HEK293 (cell line): ENCODE measurements around the gene MEOX2.

Experiments used
- CTCF ChIA-PET: fragments of 350-600 bp; formaldehyde crosslinking; extraction: SDS; loops from one replicate; lab custom pipeline; 2021; ENCODE audit warnings: antibody characterized with exemption; lab: Yijun Ruan, JAX
- POLR2A ChIA-PET: fragments of 300-600 bp; formaldehyde crosslinking; extraction: SDS; loops from one replicate; lab custom pipeline; 2020; ENCODE audit warnings: antibody characterized with exemption, inconsistent platforms; lab: Yijun Ruan, JAX
- H3K27ac ChIP-seq: fragments of 200-500 bp; sonication (Bioruptor generic); 2 replicates; pipeline ENCODE4 v1.5.1; 2014; ENCODE audit warnings: low read depth, low read length, control low read depth, inconsistent platforms; ENCODE audit errors: extremely low read depth
- H3K36me3 ChIP-seq, 2 experiments: fragments of 200-500 bp in 1 of 2; sonication (Bioruptor generic) in 1 of 2; 1 replicate in 1 of 2; 2 replicates in 1 of 2; pipeline ENCODE4 v1.5.1; 2014 to 2017; ENCODE audit warnings: inconsistent platforms in 2 of 2, low read length in 2 of 2; ENCODE audit not compliant: control insufficient read depth in 2 of 2, insufficient read depth in 1 of 2
- H3K4me1 ChIP-seq: fragments of 200-500 bp; sonication (Bioruptor generic); 2 replicates; pipeline ENCODE4 v1.5.1; 2014; ENCODE audit warnings: mild to moderate bottlenecking, low read length, inconsistent platforms; ENCODE audit not compliant: control insufficient read depth, insufficient read depth
- H3K4me3 ChIP-seq: 2 replicates; pipeline ENCODE4 v1.5.1; 2011; ENCODE audit warnings: low read depth, mild to moderate bottlenecking, control low read depth, low read length, moderate library complexity
- H3K9me3 ChIP-seq: fragments of 200-500 bp; sonication (Bioruptor generic); 2 replicates; pipeline ENCODE4 v1.5.1; 2014; ENCODE audit warnings: low read depth, low read length, inconsistent platforms; ENCODE audit not compliant: control insufficient read depth, insufficient read depth
- ELK4 ChIP-seq: IDR thresholded peaks from 2 replicates; pipeline ENCODE4 v1.6.1; 2011; ENCODE audit warnings: mild to moderate bottlenecking, low read depth, low read length, borderline replicate concordance
- GFI1B ChIP-seq: fragments of 450-650 bp; formaldehyde crosslinking; IDR thresholded peaks from 2 replicates; pipeline ENCODE4 v1.5.1; 2016; ENCODE audit warnings: missing biosample characterization, missing genetic modification characterization
- SCRT2 ChIP-seq: fragments of 450-650 bp; formaldehyde crosslinking; IDR thresholded peaks from 2 replicates; pipeline ENCODE4 v1.5.1; 2016; ENCODE audit warnings: missing biosample characterization, missing genetic modification characterization
- ZBTB11 ChIP-seq: fragments of 450-650 bp; formaldehyde crosslinking; conservative IDR thresholded peaks from 2 replicates; pipeline ENCODE4 v1.5.1; 2016; ENCODE audit warnings: low read depth, missing biosample characterization, missing genetic modification characterization
- ZEB2 ChIP-seq: fragments of 450-650 bp; formaldehyde crosslinking; IDR thresholded peaks from 2 replicates; pipeline ENCODE4 v1.5.1; 2016; ENCODE audit warnings: missing biosample characterization, missing genetic modification characterization
- ZIC2 ChIP-seq: fragments of 450-650 bp; formaldehyde crosslinking; IDR thresholded peaks from 2 replicates; pipeline ENCODE4 v1.5.1; 2016; ENCODE audit warnings: missing biosample characterization, missing genetic modification characterization
- ZNF132 ChIP-seq: fragments of 450-650 bp; formaldehyde crosslinking; IDR thresholded peaks from 2 replicates; pipeline ENCODE4 v1.5.1; 2017; ENCODE audit warnings: missing biosample characterization, missing genetic modification characterization, borderline replicate concordance
- ZNF211 ChIP-seq: fragments of 450-650 bp; formaldehyde crosslinking; IDR thresholded peaks from 2 replicates; pipeline ENCODE4 v1.5.1; 2016; ENCODE audit warnings: low read depth, missing biosample characterization, missing genetic modification characterization
- ZNF223 ChIP-seq: fragments of 450-650 bp; formaldehyde crosslinking; IDR thresholded peaks from 2 replicates; pipeline ENCODE4 v1.5.1; 2016; ENCODE audit warnings: missing biosample characterization, missing genetic modification characterization
- ZNF324 ChIP-seq: fragments of 450-650 bp; formaldehyde crosslinking; IDR thresholded peaks from 2 replicates; pipeline ENCODE4 v1.5.1; 2016; ENCODE audit warnings: missing biosample characterization, missing genetic modification characterization
- ZNF341 ChIP-seq: fragments of 450-650 bp; formaldehyde crosslinking; IDR thresholded peaks from 2 replicates; pipeline ENCODE4; 2016; ENCODE audit warnings: low read depth, missing biosample characterization, missing genetic modification characterization
- ZNF350 ChIP-seq: fragments of 450-650 bp; formaldehyde crosslinking; IDR thresholded peaks from 2 replicates; pipeline ENCODE4 v1.5.0; 2017; ENCODE audit warnings: missing biosample characterization, mild to moderate bottlenecking, missing genetic modification characterization
- ZNF433 ChIP-seq: fragments of 450-650 bp; formaldehyde crosslinking; IDR thresholded peaks from 2 replicates; pipeline ENCODE4 v1.5.1; 2016; ENCODE audit warnings: missing biosample characterization, missing genetic modification characterization, low read depth
- ZNF473 ChIP-seq: fragments of 450-650 bp; formaldehyde crosslinking; IDR thresholded peaks from 2 replicates; pipeline ENCODE4 v1.5.1; 2017; ENCODE audit warnings: missing biosample characterization, missing genetic modification characterization
- ZNF560 ChIP-seq: fragments of 450-650 bp; formaldehyde crosslinking; IDR thresholded peaks from 2 replicates; pipeline ENCODE4 v1.5.1; 2017; ENCODE audit warnings: missing biosample characterization, missing genetic modification characterization, borderline replicate concordance
- ZNF776 ChIP-seq: fragments of 450-650 bp; formaldehyde crosslinking; IDR thresholded peaks from 2 replicates; pipeline ENCODE4 v1.5.0; 2017; ENCODE audit warnings: missing biosample characterization, missing genetic modification characterization, borderline replicate concordance
- TF ChIP-seq, protein P1 (sequence below): fragments of 450-650 bp; formaldehyde crosslinking; IDR thresholded peaks from 2 replicates; pipeline ENCODE4 v1.5.1; 2017; ENCODE audit warnings: missing biosample characterization, missing genetic modification characterization

The MEOX2 gene

DNA sequence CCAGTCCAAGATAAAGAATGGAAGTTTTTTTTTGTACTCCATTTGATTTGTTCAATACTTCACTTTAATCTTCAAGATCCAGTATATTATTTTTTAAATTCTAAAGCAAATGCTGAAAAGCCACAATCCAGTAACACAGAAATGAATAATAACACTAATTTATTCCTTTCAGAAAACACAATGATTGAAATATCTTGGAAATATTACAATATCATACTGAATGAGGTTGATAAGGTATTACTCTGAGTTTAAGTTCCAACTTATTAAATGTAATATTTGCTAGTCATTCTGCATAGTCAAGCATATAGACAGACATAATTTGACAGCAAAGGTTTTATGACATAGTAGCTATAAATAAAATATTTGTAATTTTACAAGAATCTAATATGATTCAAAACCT, 4.4 kb downstream of the MEOX2 start (continued):
- TF ChIP-seq GFI1B (tag by site-specific recombination) (no peak), ELK4 (no peak), ZNF473 (no peak), ZBTB11 (tag by site-specific recombination) (no peak), ZNF132 (tag by site-specific recombination) (no peak), ZNF350 (tag by site-specific recombination) (no peak), ZNF560 (tag by site-specific recombination) (no peak), ZNF324 (tag by site-specific recombination) (no peak), ZNF433 (tag by site-specific recombination) (no peak)
- TF ChIP-seq, all 188 proteins: peak for 0

- CTCF ChIA-PET = interaction anchor here (0.9 kb wide), 1 partner anchor 135 kb away, joined by 3 read pairs; no protein-coding TSS in a partner anchor
Observed at GRCh38 chr7:15681631-15682030, 4.9 kb downstream of the MEOX2 start.

DNA sequence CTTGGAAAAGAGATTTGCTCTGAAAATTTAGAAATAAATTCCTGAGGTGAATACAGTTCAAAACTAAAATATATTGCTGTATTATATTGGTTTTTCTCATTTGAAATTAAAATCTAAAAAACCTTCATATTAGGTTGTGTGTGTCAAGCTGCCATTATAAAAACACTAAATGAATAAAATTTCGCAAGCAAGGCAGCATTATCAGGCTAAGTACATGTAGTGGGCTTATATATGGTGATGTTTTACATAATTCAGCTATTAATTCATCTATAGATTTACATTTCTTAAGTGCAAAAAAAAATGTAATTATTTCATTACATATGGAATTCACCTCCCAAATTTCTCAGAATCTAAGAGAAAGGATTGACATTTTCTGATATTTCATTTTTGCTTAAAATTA, 5.3 kb downstream of the MEOX2 start:
- Histone ChIP-seq H3K4me3 (no peak overlapping the region), H3K36me3 (no peaks in the 10 kb centered on the region), H3K9me3 (no peaks in the 10 kb centered on the region), H3K4me1 (no peaks in the 10 kb centered on the region), H3K27ac (no peak overlapping the region)
- POLR2A ChIA-PET = no interaction called here
- TF ChIP-seq ELK4 = no peak
- TF ChIP-seq, protein P1, sequence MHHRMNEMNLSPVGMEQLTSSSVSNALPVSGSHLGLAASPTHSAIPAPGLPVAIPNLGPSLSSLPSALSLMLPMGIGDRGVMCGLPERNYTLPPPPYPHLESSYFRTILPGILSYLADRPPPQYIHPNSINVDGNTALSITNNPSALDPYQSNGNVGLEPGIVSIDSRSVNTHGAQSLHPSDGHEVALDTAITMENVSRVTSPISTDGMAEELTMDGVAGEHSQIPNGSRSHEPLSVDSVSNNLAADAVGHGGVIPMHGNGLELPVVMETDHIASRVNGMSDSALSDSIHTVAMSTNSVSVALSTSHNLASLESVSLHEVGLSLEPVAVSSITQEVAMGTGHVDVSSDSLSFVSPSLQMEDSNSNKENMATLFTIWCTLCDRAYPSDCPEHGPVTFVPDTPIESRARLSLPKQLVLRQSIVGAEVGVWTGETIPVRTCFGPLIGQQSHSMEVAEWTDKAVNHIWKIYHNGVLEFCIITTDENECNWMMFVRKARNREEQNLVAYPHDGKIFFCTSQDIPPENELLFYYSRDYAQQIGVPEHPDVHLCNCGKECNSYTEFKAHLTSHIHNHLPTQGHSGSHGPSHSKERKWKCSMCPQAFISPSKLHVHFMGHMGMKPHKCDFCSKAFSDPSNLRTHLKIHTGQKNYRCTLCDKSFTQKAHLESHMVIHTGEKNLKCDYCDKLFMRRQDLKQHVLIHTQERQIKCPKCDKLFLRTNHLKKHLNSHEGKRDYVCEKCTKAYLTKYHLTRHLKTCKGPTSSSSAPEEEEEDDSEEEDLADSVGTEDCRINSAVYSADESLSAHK (tag by site-specific recombination) = no peak
- TF ChIP-seq ZEB2 (tag by site-specific recombination) = no peak
- TF ChIP-seq, all 188 proteins: peak for 0
- CTCF ChIA-PET = no interaction called here

More at GRCh38 chr7:15681631-15682030, 4.9 kb downstream of the MEOX2 start:
- Histone ChIP-seq H3K4me1 (no peaks in the 10 kb centered on the region), H3K27ac (no peak overlapping the region), H3K36me3 (no peaks in the 10 kb centered on the region), H3K4me3 (no peak overlapping the region), H3K9me3 (no peaks in the 10 kb centered on the region)
- POLR2A ChIA-PET = no interaction called here
- TF ChIP-seq ZIC2 = no peak
- no peak for TF ChIP-seq ZNF211 (tag by site-specific recombination)
- no peak for TF ChIP-seq ZNF341 (tag by site-specific recombination)
- no peak for TF ChIP-seq ZNF223
- no peak for TF ChIP-seq SCRT2 (tag by site-specific recombination)
- no peak for TF ChIP-seq ZNF776 (tag by site-specific recombination)
